Natural killer cell (primary cell): ENCODE measurements around the gene ZNHIT2. TPM values are rescaled to one million over a fixed set of nuclear protein-coding genes. Genes with fewer than 3 reads are reported as not detected.
"Not testable (repeated sequence)": the region's sequence is repeated elsewhere in the genome, so short reads cannot be mapped to it uniquely, and the experiment has no call there.

Source experiments
- ATAC-seq, 3 donors: fragments of 150-1000 bp in 2 of 3; fragments of 200-7000 bp in 1 of 3; cut with Tn5 transposase; 1 replicate in 1 of 3; 2 replicates in 2 of 3; pipeline ENCODE4 v1.10.0; 2021; ENCODE audit warnings: mild to moderate bottlenecking in 2 of 3, moderate library complexity in 2 of 3
- DNase-seq, 2 donors: peaks; one replicate each; pipeline versions ENCODE4 v3.0.0 to v3.0.0-alpha.2; 2013 to 2021; ENCODE audit warnings: mixed read lengths in 1 of 2
- H3K27ac ChIP-seq: one replicate; pipeline ENCODE4 v1.5.1; 2013; ENCODE audit warnings: mild to moderate bottlenecking, low read length
- H3K27me3 ChIP-seq: one replicate; pipeline ENCODE4 v1.6.1; 2013; ENCODE audit warnings: low read length; ENCODE audit not compliant: control insufficient read depth, insufficient read depth
- H3K36me3 ChIP-seq: one replicate; pipeline ENCODE4 v1.6.1; 2013; ENCODE audit warnings: low read length; ENCODE audit not compliant: control insufficient read depth, insufficient read depth
- H3K4me1 ChIP-seq: one replicate; pipeline ENCODE4 v1.6.1; 2013; ENCODE audit warnings: low read length; ENCODE audit not compliant: control insufficient read depth, insufficient read depth
- H3K4me3 ChIP-seq: one replicate; pipeline ENCODE4 v1.5.1; 2013; ENCODE audit warnings: low read length
- H3K9me3 ChIP-seq: one replicate; pipeline ENCODE4 v1.6.1; 2013; ENCODE audit warnings: low read length; ENCODE audit not compliant: control insufficient read depth, insufficient read depth
- H3K27ac Mint-ChIP-seq, 2 donors: one replicate each; pipeline ENCODE4 v1.8.0; 2022; ENCODE audit warnings: mild to moderate bottlenecking in 2 of 2, mixed read lengths in 2 of 2, moderate library complexity in 1 of 2
- H3K27me3 Mint-ChIP-seq, 2 donors: one replicate each; pipeline ENCODE4 v1.8.0; 2022; ENCODE audit warnings: low read depth in 2 of 2, mixed read lengths in 2 of 2
- H3K36me3 Mint-ChIP-seq: one replicate; pipeline ENCODE4 v1.8.0; 2022; ENCODE audit warnings: mixed read lengths
- H3K4me1 Mint-ChIP-seq, 2 donors: one replicate each; pipeline ENCODE4 v1.8.0; 2022; ENCODE audit warnings: mixed read lengths in 2 of 2
- H3K4me3 Mint-ChIP-seq: one replicate; pipeline ENCODE4 v1.8.0; 2022; ENCODE audit warnings: mild to moderate bottlenecking, moderate library complexity, mixed read lengths
- H3K9me3 Mint-ChIP-seq, 2 donors: one replicate each; pipeline ENCODE4 v1.8.0; 2022; ENCODE audit warnings: mixed read lengths in 2 of 2
- CTCF ChIP-seq: fragments of 200-600 bp; IDR thresholded peaks from one replicate; pipeline ENCODE4 v1.8.0; 2022; ENCODE audit warnings: antibody characterized with exemption
- WGBS: methylation state at CpG from one replicate; pipeline ENCODE4 v1.1.7; 2013; ENCODE audit warnings: missing lambda C conversion rate; ENCODE audit not compliant: insufficient coverage; 5-methylcytosine and 5-hydroxymethylcytosine counted together
- intact Hi-C: fragments of 100-400 bp; cut with micrococcal nuclease; formaldehyde crosslinking; loops from one replicate; pipeline ENCODE4 v1.14.2; 2022
- total RNA-seq, 4 donors: library from RNA; stranded (reverse); fragments of 120-200 nt in 1 of 4; gene quantifications; one replicate each; pipeline versions ENCODE4 v1.2.3 to v1.2.4, GENCODE V29; 2013 to 2022

ZNHIT2 gene
- total RNA-seq, 3 donors from 2014 or later (not counting 1 experiment from before 2014, with no cell fraction given) = 5.6 to 6.8 (median 6.1) TPM

GRCh38 chr11:65121447-65121864, 4.0 kb upstream of the ZNHIT2 start:
- TF ChIP-seq CTCF = no peak
- no peaks in the 10 kb centered on the region for H3K27me3 Mint-ChIP-seq
- DNase-seq = peak in 1 of 2 donors; percentile 45
- H3K9me3 Mint-ChIP-seq = no peaks in the 10 kb centered on the region
- no peaks in the 10 kb centered on the region for H3K27me3 ChIP-seq
- peak overlapping the region; percentile 98 for H3K4me3 Mint-ChIP-seq
- intact Hi-C loops = loop anchor here (5.0 kb wide), 1 partner anchor 204 kb away; the partner anchor contains the start of gene ATG2A
- peak overlapping the region; percentile 99 to 100 for H3K27ac Mint-ChIP-seq
- ATAC-seq = no peak
- WGBS = 2% methylated on average over 22 of the region's 22 CpGs
- peak overlapping the region; percentile 91 for H3K4me3 ChIP-seq
- H3K4me1 ChIP-seq = peaks cover 32% of the 10 kb centered on the region
- H3K9me3 ChIP-seq = no peaks in the 10 kb centered on the region
- peaks cover 50% of the 10 kb centered on the region for H3K36me3 ChIP-seq
- H3K27ac ChIP-seq = peak overlapping the region; percentile 97
- peaks cover 25 to 50% of the 10 kb centered on the region in 2 donors for H3K4me1 Mint-ChIP-seq
- H3K36me3 Mint-ChIP-seq = no peaks in the 10 kb centered on the region

GRCh38 chr11:65120831-65121230, 3.3 kb upstream of the ZNHIT2 start:
- H3K36me3 ChIP-seq = peaks cover 47% of the 10 kb centered on the region
- Mint-ChIP-seq H3K36me3 (no peaks in the 10 kb centered on the region), H3K4me3 (peak overlapping the region; percentile 98), H3K27ac (peak overlapping the region; percentile 99 to 100), H3K27me3 (no peaks in the 10 kb centered on the region), H3K9me3 (no peaks in the 10 kb centered on the region), H3K4me1 (peaks cover 25 to 50% of the 10 kb centered on the region in 2 donors)
- peak overlapping the region; percentile 97 for H3K27ac ChIP-seq
- no peak for TF ChIP-seq CTCF
- H3K4me3 ChIP-seq = peak overlapping the region; percentile 91
- ATAC-seq (no peak), DNase-seq (no peak)
- 100% methylated on average over 2 of the region's 3 CpGs for WGBS
- H3K27me3 ChIP-seq = no peaks in the 10 kb centered on the region
- peaks cover 39% of the 10 kb centered on the region for H3K4me1 ChIP-seq
- H3K9me3 ChIP-seq = no peaks in the 10 kb centered on the region
- intact Hi-C loops = loop anchor here (5.0 kb wide), 1 partner anchor 204 kb away; the partner anchor contains the start of gene ATG2A

- Histone ChIP-seq H3K9me3 (no peaks in the 10 kb centered on the region), H3K4me1 (peaks cover 48% of the 10 kb centered on the region), H3K4me3 (no peak overlapping the region), H3K27ac (no peak overlapping the region), H3K36me3 (peaks cover 38% of the 10 kb centered on the region), H3K27me3 (no peaks in the 10 kb centered on the region)
- ATAC-seq (no peak), DNase-seq (peak; percentile 6 to 7)
- H3K36me3 Mint-ChIP-seq = no peaks in the 10 kb centered on the region
- intact Hi-C loops = loop anchor here (10.0 kb wide), 1 partner anchor 345 kb away; the partner anchor contains the start of gene SF1
- H3K4me3 Mint-ChIP-seq = no peak overlapping the region
- H3K27me3 Mint-ChIP-seq = no peaks in the 10 kb centered on the region
- TF ChIP-seq CTCF = no peak
- no peaks in the 10 kb centered on the region for H3K9me3 Mint-ChIP-seq
- peak overlapping the region; percentile 99 to 100 for H3K27ac Mint-ChIP-seq
- peaks cover 25 to 50% of the 10 kb centered on the region in 2 donors for H3K4me1 Mint-ChIP-seq
Observed at GRCh38 chr11:65119670-65119995, 2.1 kb upstream of the ZNHIT2 start.

- peak in 1 of 2 donors; percentile 18 for DNase-seq
- H3K9me3 ChIP-seq, H3K36me3 Mint-ChIP-seq, H3K27me3 ChIP-seq, H3K4me3 ChIP-seq, ATAC-seq, H3K9me3 Mint-ChIP-seq, H3K27me3 Mint-ChIP-seq, H3K4me3 Mint-ChIP-seq: not testable (repeated sequence)
- H3K27ac ChIP-seq = peak overlapping the region; percentile 41
- H3K27ac Mint-ChIP-seq = peak overlapping the region; percentile 99 to 100
- peaks cover 35% of the 10 kb centered on the region for H3K36me3 ChIP-seq
- 90% methylated on average over 15 of the region's 18 CpGs for WGBS
- H3K4me1 Mint-ChIP-seq = peaks cover 25 to 50% of the 10 kb centered on the region in 2 donors
- peaks cover 48% of the 10 kb centered on the region for H3K4me1 ChIP-seq
- intact Hi-C loops = loop anchor here (10.0 kb wide), 1 partner anchor 344 kb away; the partner anchor contains the start of gene SF1
Observed at GRCh38 chr11:65118891-65119669, 1.6 kb upstream of the ZNHIT2 start.
